ENCODE results near the gene THAP3.

DNA sequence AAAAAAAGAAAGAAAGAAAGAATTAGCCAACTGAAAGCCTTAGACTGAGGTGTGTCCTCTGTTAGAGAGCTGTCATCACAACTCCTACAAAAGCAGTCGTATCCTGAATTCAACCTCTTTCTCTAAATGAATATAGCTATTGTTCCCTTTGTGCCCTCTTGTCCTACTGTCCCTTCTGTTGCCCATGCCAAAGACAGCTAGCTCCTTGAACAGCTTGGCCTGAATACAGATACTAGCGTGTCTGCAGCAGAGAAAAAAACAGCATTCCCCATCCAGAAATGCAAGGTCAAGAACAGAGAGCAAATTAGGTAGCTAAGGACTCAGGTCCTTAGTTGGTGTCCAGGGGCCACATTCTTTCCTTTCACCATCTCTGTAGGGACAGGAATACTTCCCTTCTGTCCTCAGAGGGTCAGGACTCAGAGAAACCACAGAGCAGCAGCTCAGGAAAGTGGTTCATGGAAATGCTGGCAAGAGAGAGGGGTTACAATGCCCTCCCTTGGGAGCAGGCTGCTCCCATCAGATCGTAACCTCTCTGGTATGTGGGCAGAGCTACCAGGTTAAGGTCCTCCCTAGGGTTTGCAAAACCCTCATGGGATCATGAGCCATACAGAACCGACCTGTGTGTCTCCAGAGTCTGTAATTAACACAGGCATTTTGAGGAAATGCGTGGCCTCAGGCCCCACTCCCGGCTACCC lies 46.7 kb upstream of the THAP3 start:
- TF ChIP-seq, protein P1, sequence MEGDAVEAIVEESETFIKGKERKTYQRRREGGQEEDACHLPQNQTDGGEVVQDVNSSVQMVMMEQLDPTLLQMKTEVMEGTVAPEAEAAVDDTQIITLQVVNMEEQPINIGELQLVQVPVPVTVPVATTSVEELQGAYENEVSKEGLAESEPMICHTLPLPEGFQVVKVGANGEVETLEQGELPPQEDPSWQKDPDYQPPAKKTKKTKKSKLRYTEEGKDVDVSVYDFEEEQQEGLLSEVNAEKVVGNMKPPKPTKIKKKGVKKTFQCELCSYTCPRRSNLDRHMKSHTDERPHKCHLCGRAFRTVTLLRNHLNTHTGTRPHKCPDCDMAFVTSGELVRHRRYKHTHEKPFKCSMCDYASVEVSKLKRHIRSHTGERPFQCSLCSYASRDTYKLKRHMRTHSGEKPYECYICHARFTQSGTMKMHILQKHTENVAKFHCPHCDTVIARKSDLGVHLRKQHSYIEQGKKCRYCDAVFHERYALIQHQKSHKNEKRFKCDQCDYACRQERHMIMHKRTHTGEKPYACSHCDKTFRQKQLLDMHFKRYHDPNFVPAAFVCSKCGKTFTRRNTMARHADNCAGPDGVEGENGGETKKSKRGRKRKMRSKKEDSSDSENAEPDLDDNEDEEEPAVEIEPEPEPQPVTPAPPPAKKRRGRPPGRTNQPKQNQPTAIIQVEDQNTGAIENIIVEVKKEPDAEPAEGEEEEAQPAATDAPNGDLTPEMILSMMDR (IDR thresholded peaks at IDR 0.05), result no peak
- peak in 1 of 3 donors; percentile 34 for TF ChIP-seq POLR2AphosphoS5 (IDR thresholded peaks at IDR 0.05)
